MCF 10A (cell line): ENCODE measurements around the gene SART3. TPM values are rescaled to one million over a fixed set of nuclear protein-coding genes. Genes with fewer than 3 reads are reported as not detected.
"Not testable (repeated sequence)": the region's sequence is repeated elsewhere in the genome, so short reads cannot be mapped to it uniquely, and the experiment has no call there.

Source experiments
- BruUV-seq: library from RNA; stranded (reverse); fragments of 400-500 nt; replicated peaks from 2 replicates; lab custom pipeline; 2021; lab: Mats Ljungman, UMichigan
- CTCF ChIA-PET: fragments of 300-600 bp; sonication (Branson Sonifier 250); formaldehyde crosslinking; extraction: SDS; loops from one replicate; lab custom pipeline; 2021; ENCODE audit warnings: antibody characterized with exemption, inconsistent platforms; lab: Yijun Ruan, JAX
- POLR2A ChIA-PET: fragments of 300-600, 350-650 bp; sonication (Branson Sonifier 250); formaldehyde crosslinking; extraction: SDS; loops from one replicate; lab custom pipeline; 2020; ENCODE audit warnings: antibody characterized with exemption, inconsistent platforms; lab: Yijun Ruan, JAX
- DNase-seq: peaks from one replicate; pipeline ENCODE4 v3.0.0-alpha.2; 2018; ENCODE audit not compliant: unreplicated experiment
- H3K27ac Mint-ChIP-seq: one replicate; pipeline ENCODE4 v1.8.0; 2022; ENCODE audit warnings: mild to moderate bottlenecking, low read depth, mixed read lengths; ENCODE audit not compliant: unreplicated experiment
- H3K27me3 Mint-ChIP-seq: one replicate; pipeline ENCODE4 v1.8.0; 2022; ENCODE audit warnings: mixed read lengths; ENCODE audit not compliant: insufficient read depth, unreplicated experiment
- H3K36me3 Mint-ChIP-seq: one replicate; pipeline ENCODE4 v1.8.0; 2022; ENCODE audit warnings: mild to moderate bottlenecking, moderate library complexity, mixed read lengths; ENCODE audit not compliant: insufficient read depth, unreplicated experiment
- H3K4me1 Mint-ChIP-seq: one replicate; pipeline ENCODE4 v1.8.0; 2022; ENCODE audit warnings: mixed read lengths; ENCODE audit not compliant: insufficient read depth, unreplicated experiment
- H3K4me3 Mint-ChIP-seq: one replicate; pipeline ENCODE4 v1.8.0; 2022; ENCODE audit warnings: mild to moderate bottlenecking, moderate library complexity, mixed read lengths; ENCODE audit not compliant: unreplicated experiment
- H3K9me3 Mint-ChIP-seq: one replicate; pipeline ENCODE4 v1.8.0; 2022; ENCODE audit warnings: mixed read lengths; ENCODE audit not compliant: unreplicated experiment
- CTCF ChIP-seq: fragments of 200-600 bp; IDR thresholded peaks from one replicate; pipeline ENCODE4 v1.8.0; 2022; ENCODE audit warnings: antibody characterized with exemption, mild to moderate bottlenecking; ENCODE audit not compliant: unreplicated experiment
- intact Hi-C: fragments of 100-400 bp; cut with micrococcal nuclease; formaldehyde crosslinking; loops from 2 replicates; pipeline ENCODE4 v1.14.1; 2022
- total RNA-seq: library from RNA; stranded (reverse); gene quantifications from 2 replicates; pipeline ENCODE4 v1.2.3, GENCODE V29; 2022

SART3 gene
- total RNA-seq, 1 experiment from 2014 or later, result 73.4 TPM

- no peak for DNase-seq
- H3K27me3 Mint-ChIP-seq, result peaks cover 14% of the 10 kb centered on the region
- BruUV-seq, result no TSS peak
- peaks cover 10% of the 10 kb centered on the region for H3K9me3 Mint-ChIP-seq
- intact Hi-C loops, result no loop called here
- no peak overlapping the region for H3K27ac Mint-ChIP-seq
- H3K4me3 Mint-ChIP-seq, result no peak overlapping the region
- POLR2A ChIA-PET, result no interaction called here
- CTCF ChIA-PET, result interaction anchor here (0.5 to 1.6 kb wide), 7 partner anchors 14 to 303 kb away, joined by 3 to 12 read pairs (median 5); no protein-coding TSS in a partner anchor
- no peak for TF ChIP-seq CTCF
- no peaks in the 10 kb centered on the region for H3K4me1 Mint-ChIP-seq
- no peaks in the 10 kb centered on the region for H3K36me3 Mint-ChIP-seq
These were observed 16.5 kb upstream of the SART3 start for GRCh38 chr12:108577458-108577857.

GRCh38 chr12:108576660-108577234, 15.8 kb upstream of the SART3 start:
- no peak overlapping the region for H3K4me3 Mint-ChIP-seq
- no TSS peak for BruUV-seq
- intact Hi-C loops, result no loop called here
- H3K9me3 Mint-ChIP-seq, result peaks cover 10% of the 10 kb centered on the region
- no peak overlapping the region for H3K27ac Mint-ChIP-seq
- TF ChIP-seq CTCF, result no peak
- H3K4me1 Mint-ChIP-seq, result no peaks in the 10 kb centered on the region
- DNase-seq, result no peak
- peaks cover 14% of the 10 kb centered on the region for H3K27me3 Mint-ChIP-seq
- ChIA-PET POLR2A (interaction anchor here (0.7 kb wide), 1 partner anchor 61 kb away, joined by 3 read pairs; no protein-coding TSS in a partner anchor), CTCF (interaction anchor here (0.6 to 1.7 kb wide), 6 partner anchors 10 to 221 kb away, joined by 3 to 12 read pairs (median 4); no protein-coding TSS in a partner anchor)
- no peaks in the 10 kb centered on the region for H3K36me3 Mint-ChIP-seq

- H3K9me3 Mint-ChIP-seq, result peaks cover 10% of the 10 kb centered on the region
- no peak for TF ChIP-seq CTCF
- H3K27me3 Mint-ChIP-seq, result peaks cover 14% of the 10 kb centered on the region
- BruUV-seq, result no TSS peak
- no peaks in the 10 kb centered on the region for H3K4me1 Mint-ChIP-seq
- CTCF ChIA-PET, result interaction anchor here (0.6 to 2.2 kb wide), 5 partner anchors 8 to 228 kb away, joined by 3 to 9 read pairs (median 3); no protein-coding TSS in a partner anchor
- intact Hi-C loops, result no loop called here
- H3K27ac Mint-ChIP-seq, result no peak overlapping the region
- DNase-seq, result no peak
- no peak overlapping the region for H3K4me3 Mint-ChIP-seq
- POLR2A ChIA-PET, result interaction anchor here (0.7 kb wide), 1 partner anchor 48 kb away, joined by 3 read pairs; no protein-coding TSS in a partner anchor
- H3K36me3 Mint-ChIP-seq, result peaks cover 2% of the 10 kb centered on the region
These were observed 14.4 kb upstream of the SART3 start for GRCh38 chr12:108575199-108575912.

- H3K9me3 Mint-ChIP-seq, H3K36me3 Mint-ChIP-seq, intact Hi-C loops, H3K27ac Mint-ChIP-seq, BruUV-seq, DNase-seq, H3K4me1 Mint-ChIP-seq, H3K4me3 Mint-ChIP-seq, POLR2A ChIA-PET: not testable (repeated sequence)
- H3K27me3 Mint-ChIP-seq, result peaks cover 14% of the 10 kb centered on the region
- CTCF ChIA-PET, result interaction anchor here (0.7 to 2.2 kb wide), 2 partner anchors 44 to 1014 kb away, joined by 3 to 9 read pairs; no protein-coding TSS in a partner anchor
These were observed 13.3 kb upstream of the SART3 start for GRCh38 chr12:108574276-108574675.
